Measurements from ENCODE around the gene ZNF23.

GRCh38 chr16:71499775-71500364 is 37.8 kb upstream of the ZNF23 start:
- no peak for TF ChIP-seq EZH2 (IDR thresholded peaks at IDR 0.05)
- peak; percentile 70 for TF ChIP-seq CTCF (IDR thresholded peaks at IDR 0.05)
- no peak for TF ChIP-seq EZH2phosphoT487 (IDR thresholded peaks at IDR 0.05)

Measured in neural progenitor cell (in vitro differentiated cells).